SW 1271 (cell line): ENCODE data around the gene TMEM260.
"Not testable (repeated sequence)": the region's sequence is repeated elsewhere in the genome, so short reads cannot be mapped to it uniquely, and the experiment has no call there.

ENCODE experiments used
- DNase-seq, 2 experiments: peaks; one replicate each; lab custom pipeline; 2025; lab: John Stamatoyannopoulos, UW

Gene TMEM260

GRCh38 chr14:56598519-56598918 lies 18.9 kb downstream of the TMEM260 start:
- DNase-seq = no peak

DNA sequence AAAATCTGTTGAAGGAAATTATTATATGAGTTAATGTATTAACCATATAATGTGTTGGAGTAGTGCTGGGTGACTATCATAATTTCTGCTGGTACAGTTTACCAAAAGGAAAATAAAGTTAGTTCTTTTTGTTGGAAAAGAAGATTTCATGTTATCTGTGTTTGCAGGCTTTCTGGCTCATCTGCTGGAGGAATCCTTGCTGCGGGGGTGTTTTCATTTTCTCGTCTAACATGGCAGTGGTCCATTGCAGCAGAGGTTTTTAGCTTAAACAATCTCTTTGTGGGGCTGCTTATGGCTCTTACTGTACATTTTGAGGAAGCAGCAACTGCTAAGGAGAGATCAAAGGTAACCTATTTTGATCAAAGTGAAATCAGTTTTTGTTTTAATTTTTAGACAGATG lies 24.1 kb downstream of the TMEM260 start:
- no peak for DNase-seq

DNA sequence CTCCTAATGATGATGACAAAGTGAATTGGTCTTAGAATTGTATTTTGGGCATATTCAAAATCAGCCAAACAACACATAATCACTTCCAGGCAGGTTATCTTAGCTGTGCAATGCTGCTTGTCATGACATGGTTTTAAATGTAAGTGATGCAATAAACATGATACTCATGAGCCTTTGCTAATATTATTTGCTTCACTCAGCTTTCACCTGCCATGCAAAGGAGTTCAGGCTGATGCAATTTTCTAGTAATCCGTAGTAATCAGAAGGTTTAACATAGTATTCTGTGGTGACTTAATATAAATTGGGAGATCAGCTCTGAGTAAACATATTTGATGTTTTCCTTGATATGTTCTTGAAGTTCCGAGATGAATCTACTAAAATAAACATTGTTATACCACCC lies 29.1 kb downstream of the TMEM260 start:
- DNase-seq = no peak

DNA sequence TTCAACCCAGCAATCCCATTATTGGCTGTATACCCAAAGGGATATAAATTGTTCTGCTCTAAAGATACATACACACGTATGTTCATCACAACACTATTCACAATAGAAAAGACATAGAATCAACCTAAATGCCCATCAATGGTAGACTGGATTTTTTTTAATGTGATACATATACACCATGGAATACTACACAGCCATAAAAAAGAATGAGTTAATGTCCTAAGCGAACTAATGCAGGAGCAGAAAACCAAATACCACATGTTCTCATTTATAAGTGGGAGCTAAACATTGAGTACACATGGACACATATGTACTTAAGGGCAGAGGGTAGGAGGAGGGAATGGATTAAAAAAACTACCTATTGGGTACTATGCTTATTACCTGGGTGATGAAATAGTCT lies 32.1 kb downstream of the TMEM260 start:
- not testable (repeated sequence) for DNase-seq

DNA sequence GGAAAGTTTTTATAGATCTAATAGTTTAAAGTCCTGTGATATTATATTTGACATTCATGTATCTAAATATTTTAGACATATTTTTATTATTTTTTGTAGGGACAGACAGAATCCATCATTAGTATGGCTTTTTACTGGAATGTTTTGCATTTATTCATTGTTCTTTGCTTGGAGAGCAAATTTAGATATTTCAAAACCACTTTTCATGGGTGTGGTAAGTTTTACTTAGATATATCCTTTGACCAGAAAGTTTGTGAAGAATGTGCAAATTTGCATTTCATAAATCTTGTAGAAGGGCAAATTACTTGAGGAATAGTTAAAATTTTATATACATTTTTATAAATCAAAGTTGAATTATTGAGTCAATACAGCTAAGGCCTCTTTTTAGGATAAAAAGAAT lies 37.5 kb downstream of the TMEM260 start:
- no peak for DNase-seq

DNA sequence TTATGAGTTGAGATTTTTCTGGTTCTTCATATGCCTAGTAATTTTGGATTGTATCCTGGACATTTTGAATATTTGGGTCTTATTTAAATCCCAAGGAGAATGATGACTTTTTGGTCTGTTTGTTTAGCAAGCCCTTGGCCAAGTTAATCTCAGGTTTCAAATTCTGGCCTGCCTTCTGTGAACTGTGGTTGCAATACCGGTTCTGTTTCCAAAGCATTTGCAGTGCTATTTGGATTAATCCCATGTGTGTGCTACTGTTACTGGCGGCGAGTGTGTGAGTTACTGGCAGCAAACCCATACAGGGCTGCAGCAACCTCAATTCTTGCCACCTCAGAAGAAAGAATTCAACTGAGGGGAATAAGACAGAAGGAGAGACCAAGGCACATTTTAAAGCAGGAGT lies 51.1 kb downstream of the TMEM260 start:
- DNase-seq = no peak

GRCh38 chr14:56632195-56632594 lies 52.6 kb downstream of the TMEM260 start:
- no peak for DNase-seq

GRCh38 chr14:56633544-56633943 lies 53.9 kb downstream of the TMEM260 start:
- no peak for DNase-seq

DNA sequence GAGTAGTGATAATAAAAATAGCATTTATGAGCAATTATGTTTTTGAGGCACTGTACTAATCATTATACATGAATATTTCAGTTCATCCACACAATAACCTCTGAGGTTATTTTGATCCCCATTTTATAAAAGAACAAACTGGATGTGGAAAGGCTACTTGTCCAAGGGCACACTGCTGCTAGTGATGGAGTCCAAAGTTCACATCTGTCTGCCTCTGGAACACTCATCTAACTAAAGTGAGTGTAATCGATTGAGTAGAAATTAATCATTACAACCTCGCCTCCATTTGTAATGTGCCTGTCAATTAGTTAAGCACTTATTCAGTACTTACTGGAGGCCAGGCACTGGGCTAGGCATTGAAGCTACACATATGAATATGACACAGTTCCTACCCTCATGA lies 55.4 kb downstream of the TMEM260 start:
- no peak for DNase-seq

- DNase-seq = no peak
Observed at GRCh38 chr14:56647493-56647892, 67.9 kb downstream of the TMEM260 start.

DNA sequence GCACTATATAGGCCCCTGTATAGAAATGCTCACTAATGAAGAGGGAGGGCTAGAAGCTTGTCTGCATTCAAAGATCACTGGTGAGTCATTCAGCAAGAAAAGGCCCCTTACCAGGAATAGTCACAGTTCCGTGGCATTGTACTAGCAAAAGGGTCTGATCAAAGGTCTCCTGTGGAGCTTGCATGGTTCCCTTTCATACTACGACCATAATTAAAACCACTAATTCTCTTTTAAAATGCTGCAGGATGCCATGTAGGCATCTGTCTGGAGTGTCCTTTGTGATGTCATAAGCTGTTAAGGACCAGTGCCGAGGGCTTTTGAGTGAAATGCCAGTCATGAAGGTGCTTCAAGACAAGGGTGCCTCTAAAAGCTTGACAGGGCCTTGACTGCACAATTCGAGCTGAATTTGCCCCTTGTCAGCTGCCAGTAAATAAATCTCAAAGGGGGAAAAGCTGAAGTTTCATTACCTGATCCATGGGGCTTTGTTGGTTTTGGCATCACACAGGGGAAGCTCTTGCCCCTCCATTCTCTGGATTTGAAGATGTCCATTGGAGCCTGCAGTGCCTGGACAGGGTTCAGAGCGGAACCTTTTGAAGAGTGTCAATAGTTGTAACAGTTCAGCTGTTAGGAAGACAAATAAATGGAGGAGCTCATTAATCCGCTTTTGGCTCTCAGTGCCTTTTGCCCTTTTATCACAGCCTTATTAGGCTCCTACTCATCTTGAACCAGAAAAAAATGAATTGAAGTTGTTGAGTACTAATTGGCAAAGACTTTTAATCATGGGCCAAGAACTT lies 69.1 kb downstream of the TMEM260 start:
- no peak for DNase-seq

DNA sequence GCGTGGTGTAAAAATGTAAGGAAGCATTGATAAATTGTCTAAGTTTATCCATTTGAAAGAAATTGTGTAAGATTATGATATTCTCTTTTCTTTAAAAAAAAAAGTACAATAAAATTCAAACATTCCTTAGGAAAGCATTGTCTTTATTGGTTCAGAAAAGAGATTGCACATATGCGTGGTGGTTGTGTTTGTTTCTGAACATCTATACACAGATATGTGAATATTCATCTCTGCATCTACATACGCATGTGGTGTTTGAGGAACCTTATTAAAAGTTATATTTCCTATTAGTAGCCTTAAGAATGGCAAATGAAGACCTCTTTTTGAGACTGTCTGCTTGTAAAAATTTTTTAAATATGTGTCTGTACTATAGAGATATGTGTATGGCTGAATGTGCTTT lies 69.8 kb downstream of the TMEM260 start:
- DNase-seq = no peak

- DNase-seq = no peak
Observed at GRCh38 chr14:56650048-56650447, 70.5 kb downstream of the TMEM260 start.

DNA sequence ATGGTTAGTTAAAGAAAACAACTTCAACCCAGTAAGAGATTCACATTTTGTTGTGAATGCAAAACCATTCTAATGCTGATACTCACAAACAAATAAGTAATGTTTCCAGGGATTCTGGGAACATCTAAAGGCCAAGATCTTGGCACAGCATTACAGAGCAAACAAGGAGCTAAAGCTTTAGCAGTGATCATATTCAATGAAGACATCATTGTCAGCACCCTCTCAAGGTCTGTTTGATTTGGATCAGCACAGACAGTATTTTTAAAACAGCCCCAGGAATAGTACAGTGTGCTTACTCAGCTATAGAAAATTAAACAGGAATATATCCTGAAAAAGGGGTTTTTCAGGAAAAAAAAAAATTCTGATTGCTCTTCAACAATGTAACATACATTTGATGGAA lies 71.4 kb downstream of the TMEM260 start:
- DNase-seq = no peak

- DNase-seq = no peak
Observed at GRCh38 chr14:56657604-56658003, 78.0 kb downstream of the TMEM260 start.

- no peak for DNase-seq
Observed at GRCh38 chr14:56659378-56659777, 79.8 kb downstream of the TMEM260 start.

DNA sequence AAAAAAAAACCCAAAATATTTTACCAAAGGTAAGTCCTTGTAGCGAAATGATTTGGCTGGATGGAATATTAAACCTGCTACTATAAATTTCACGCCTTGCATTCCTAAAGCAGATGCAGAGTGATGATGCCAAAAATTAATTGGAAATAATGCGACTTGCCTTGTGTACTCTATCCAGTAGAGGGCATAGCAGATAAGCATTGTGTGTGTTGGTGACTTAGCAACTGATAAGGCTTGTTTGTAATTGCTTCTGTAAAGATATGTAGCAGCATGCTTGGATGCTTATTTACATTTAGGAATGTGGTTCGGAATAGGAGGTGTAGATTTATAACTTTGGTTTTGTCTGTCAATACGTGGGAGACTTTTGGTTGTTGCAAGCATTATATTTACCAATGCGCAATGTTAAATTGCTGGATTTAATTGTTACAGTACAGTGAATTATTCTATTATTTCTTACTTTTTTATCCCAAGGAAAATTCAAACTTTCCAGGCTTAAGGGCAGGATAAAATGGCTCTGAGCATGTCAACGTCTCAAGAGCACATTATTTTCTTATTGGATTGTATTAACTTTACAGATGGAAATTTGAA lies 80.5 kb downstream of the TMEM260 start:
- DNase-seq = peak in 1 of 2 experiments; percentile 47

GRCh38 chr14:56660677-56661389 lies 81.2 kb downstream of the TMEM260 start:
- no peak for DNase-seq

GRCh38 chr14:56661478-56661877 lies 81.9 kb downstream of the TMEM260 start:
- no peak for DNase-seq

- DNase-seq = no peak
Observed at GRCh38 chr14:56664811-56665421, 85.3 kb downstream of the TMEM260 start.

- DNase-seq = no peak
Observed at GRCh38 chr14:56666294-56666693, 86.7 kb downstream of the TMEM260 start.

DNA sequence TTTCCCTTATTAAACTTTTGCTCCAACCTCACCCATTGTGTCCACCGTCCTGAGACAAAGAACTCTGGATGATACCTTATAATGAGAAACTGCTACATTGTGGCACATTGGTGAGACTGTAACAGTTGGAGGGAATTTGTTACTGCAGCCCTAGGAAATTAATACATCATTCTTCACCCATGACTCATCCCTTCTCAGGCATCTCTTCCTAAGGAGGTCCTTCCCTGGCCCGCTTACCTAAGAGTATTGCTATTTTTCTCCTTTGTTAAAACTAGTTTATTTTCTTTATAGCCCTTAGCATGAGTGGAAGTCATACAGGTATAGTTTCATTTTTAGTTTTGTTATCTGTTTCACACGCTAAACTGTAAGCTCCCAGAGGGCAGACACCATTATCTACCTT lies 87.1 kb downstream of the TMEM260 start:
- peak in 1 of 2 experiments; percentile 22 for DNase-seq

DNA sequence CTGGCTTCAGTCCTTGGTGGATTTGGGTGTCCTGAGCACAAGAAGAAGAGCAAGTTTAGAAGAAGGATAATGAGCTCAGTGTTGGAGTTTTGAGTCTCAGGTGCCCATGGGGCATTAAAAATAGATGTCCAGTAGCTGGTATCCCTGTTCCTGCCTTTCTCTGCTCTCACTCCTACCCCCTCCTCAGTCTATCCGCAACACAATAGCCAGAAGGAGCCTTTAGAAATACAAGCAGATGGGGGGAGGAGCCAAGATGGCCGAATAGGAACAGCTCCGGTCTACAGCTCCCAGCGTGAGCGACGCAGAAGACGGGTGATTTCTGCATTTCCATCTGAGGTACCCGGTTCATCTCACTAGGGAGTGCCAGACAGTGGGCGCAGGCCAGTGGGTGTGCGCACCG lies 87.7 kb downstream of the TMEM260 start:
- not testable (repeated sequence) for DNase-seq
